Glutamatergic neuron (in vitro differentiated cells): ENCODE measurements around the gene RNF220. TPM values are rescaled to one million over a fixed set of nuclear protein-coding genes. Genes with fewer than 3 reads are reported as not detected.

ENCODE experiments used
- DNase-seq: peaks from one replicate; pipeline ENCODE4 v3.0.0; 2022
- H3K27ac Mint-ChIP-seq: one replicate; pipeline ENCODE4 v1.8.0; 2020; ENCODE audit warnings: mild to moderate bottlenecking, mixed read lengths, inconsistent platforms; ENCODE audit not compliant: unreplicated experiment
- H3K27me3 Mint-ChIP-seq: one replicate; pipeline ENCODE4 v1.8.0; 2020; ENCODE audit warnings: mild to moderate bottlenecking, moderate library complexity, mixed read lengths, inconsistent platforms; ENCODE audit not compliant: unreplicated experiment
- H3K36me3 Mint-ChIP-seq: one replicate; pipeline ENCODE4 v1.8.0; 2020; ENCODE audit warnings: mild to moderate bottlenecking, mixed read lengths, inconsistent platforms; ENCODE audit not compliant: unreplicated experiment
- H3K4me1 Mint-ChIP-seq: one replicate; pipeline ENCODE4 v1.8.0; 2020; ENCODE audit warnings: mild to moderate bottlenecking, low read depth, mixed read lengths, inconsistent platforms; ENCODE audit not compliant: unreplicated experiment
- H3K4me3 Mint-ChIP-seq: one replicate; pipeline ENCODE4 v1.8.0; 2020; ENCODE audit warnings: mild to moderate bottlenecking, mixed read lengths, inconsistent platforms; ENCODE audit not compliant: unreplicated experiment
- H3K9me3 Mint-ChIP-seq: one replicate; pipeline ENCODE4 v1.8.0; 2020; ENCODE audit warnings: mild to moderate bottlenecking, moderate library complexity, mixed read lengths, inconsistent platforms; ENCODE audit not compliant: unreplicated experiment
- total RNA-seq: library from RNA; stranded (reverse); fragmentation: NEBNext Ultra II Directional; extraction: Animal tissue kit (Norgen Biotek cat#: 25700); gene quantifications from one replicate; pipeline ENCODE4 v1.2.1, GENCODE V29; 2021; ENCODE audit not compliant: unreplicated experiment
- TF ChIP-seq, protein P1 (sequence below): fragments of 200-600 bp; sonication (generic); IDR thresholded peaks from one replicate; pipeline ENCODE4 v1.5.0; 2021; ENCODE audit not compliant: partially characterized antibody, unreplicated experiment

RNF220 gene
- total RNA-seq, 1 donor from 2014 or later, result 99.4 TPM

DNA sequence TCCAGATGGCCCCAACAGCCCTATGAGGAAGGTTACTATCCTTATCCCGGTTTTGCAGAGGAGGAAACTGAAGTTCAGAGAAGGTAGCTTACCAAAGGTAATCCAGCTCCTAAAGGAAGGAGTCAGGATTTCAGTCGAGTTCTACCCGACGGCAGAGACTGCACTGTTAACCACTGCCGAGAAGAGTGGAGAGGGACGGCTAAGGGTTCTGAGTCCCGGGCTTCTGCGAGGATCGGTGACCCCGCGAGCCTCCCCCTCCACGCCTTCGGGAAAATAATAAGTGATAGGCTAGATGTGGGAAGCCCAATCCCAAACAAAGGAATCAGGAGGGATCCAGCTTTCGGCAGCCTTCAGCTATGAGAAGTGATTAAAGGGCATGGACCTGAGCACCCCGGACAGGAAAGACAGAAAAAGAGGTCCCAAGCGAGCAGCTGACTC is 268.6 kb downstream of the RNF220 start:
- H3K9me3 Mint-ChIP-seq, result no peaks in the 10 kb centered on the region
- peaks cover 14% of the 10 kb centered on the region for H3K4me1 Mint-ChIP-seq
- peak overlapping the region; percentile 93 for H3K27ac Mint-ChIP-seq
- DNase-seq, result no peak
- peaks cover 2% of the 10 kb centered on the region for H3K27me3 Mint-ChIP-seq
- no peaks in the 10 kb centered on the region for H3K36me3 Mint-ChIP-seq
- TF ChIP-seq, protein P1, sequence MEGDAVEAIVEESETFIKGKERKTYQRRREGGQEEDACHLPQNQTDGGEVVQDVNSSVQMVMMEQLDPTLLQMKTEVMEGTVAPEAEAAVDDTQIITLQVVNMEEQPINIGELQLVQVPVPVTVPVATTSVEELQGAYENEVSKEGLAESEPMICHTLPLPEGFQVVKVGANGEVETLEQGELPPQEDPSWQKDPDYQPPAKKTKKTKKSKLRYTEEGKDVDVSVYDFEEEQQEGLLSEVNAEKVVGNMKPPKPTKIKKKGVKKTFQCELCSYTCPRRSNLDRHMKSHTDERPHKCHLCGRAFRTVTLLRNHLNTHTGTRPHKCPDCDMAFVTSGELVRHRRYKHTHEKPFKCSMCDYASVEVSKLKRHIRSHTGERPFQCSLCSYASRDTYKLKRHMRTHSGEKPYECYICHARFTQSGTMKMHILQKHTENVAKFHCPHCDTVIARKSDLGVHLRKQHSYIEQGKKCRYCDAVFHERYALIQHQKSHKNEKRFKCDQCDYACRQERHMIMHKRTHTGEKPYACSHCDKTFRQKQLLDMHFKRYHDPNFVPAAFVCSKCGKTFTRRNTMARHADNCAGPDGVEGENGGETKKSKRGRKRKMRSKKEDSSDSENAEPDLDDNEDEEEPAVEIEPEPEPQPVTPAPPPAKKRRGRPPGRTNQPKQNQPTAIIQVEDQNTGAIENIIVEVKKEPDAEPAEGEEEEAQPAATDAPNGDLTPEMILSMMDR, result no peak
- peak overlapping the region; percentile 93 for H3K4me3 Mint-ChIP-seq

DNA sequence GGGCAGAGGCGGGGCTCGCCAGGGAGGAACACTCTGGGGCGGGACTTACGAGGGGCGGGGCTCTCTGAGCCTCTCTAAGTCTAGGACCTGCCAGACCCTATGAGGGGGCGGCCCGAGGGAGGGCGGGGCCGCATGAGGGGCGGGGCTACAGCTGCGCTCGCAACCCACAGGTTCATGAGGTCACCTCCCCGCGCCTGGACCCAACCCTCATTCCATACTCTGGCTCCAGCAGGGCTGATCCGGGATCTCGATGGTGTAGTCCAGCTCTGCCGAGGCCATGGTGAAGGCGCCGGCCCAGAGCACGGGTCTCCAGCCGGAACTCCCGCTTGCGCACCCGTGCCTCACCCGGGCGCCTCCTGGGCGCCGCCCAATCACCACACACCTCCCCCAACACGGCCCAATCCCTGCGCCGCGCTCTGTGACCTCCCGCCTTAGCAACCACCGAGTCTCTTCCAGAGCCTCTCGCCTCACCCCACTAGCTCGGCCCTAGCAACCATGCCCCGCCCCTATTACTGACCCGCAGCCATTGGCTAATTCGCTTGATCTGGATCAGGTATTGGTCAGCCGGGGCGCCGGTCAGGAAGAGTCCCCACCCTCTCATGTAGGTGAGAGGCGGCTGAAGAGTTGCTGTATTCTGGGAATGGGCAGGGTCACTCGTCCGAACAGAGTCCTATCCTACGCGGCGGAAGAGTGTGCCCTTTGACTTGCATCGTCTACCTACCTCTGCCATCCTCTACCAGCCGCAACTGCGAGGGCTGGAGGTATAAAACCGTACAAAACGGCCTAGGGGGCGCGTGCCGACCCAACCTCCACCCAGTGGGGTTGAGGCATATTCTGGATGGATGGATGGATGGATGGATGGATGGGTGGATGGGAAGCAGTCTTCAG is 269.3 kb downstream of the RNF220 start, which contains the start of the genes ARMH1 and TMEM53:
TSS of gene ARMH1 (plus strand) at position 602 of the 888 bp plus-strand sequence. CDS start 14,984 bp downstream, outside the sequence.
TSS of gene TMEM53 (minus strand) at position 369 of the 888 bp plus-strand sequence. CDS start at position 279, 90 bp downstream.
- DNase-seq, result peak; percentile 98
- Mint-ChIP-seq H3K4me1 (peaks cover 14% of the 10 kb centered on the region), H3K36me3 (no peaks in the 10 kb centered on the region), H3K9me3 (no peaks in the 10 kb centered on the region), H3K27me3 (peaks cover 2% of the 10 kb centered on the region), H3K4me3 (peak within 1 kb of the TSS; percentile 93), H3K27ac (peak within 1 kb of the TSS; percentile 93)
- TF ChIP-seq, protein P1, result no peak

DNA sequence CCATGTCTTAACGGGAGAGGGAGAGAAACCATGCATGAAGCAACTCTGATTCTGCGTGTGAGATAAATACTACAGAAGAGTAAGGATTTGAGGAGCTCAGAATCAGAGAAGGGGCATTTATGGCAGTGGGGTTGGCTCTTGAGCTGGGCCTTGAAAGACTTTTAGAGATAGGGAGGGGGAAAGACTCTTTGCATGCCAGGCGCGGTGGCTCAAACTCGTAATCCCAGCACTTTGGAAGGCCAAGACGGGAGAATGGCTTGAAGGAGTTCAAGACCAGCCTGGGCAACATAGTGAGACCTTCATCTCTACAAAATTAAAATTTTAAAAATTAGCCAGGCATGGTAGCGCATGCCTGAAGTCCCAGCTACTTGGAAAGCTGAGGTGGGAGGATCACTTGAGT is 270.1 kb downstream of the RNF220 start:
- TF ChIP-seq, protein P1, result no peak
- H3K27me3 Mint-ChIP-seq, result peaks cover 2% of the 10 kb centered on the region
- DNase-seq, result no peak
- H3K27ac Mint-ChIP-seq, result no peak overlapping the region
- peak overlapping the region; percentile 93 for H3K4me3 Mint-ChIP-seq
- H3K36me3 Mint-ChIP-seq, result no peaks in the 10 kb centered on the region
- peaks cover 14% of the 10 kb centered on the region for H3K4me1 Mint-ChIP-seq
- H3K9me3 Mint-ChIP-seq, result no peaks in the 10 kb centered on the region

DNA sequence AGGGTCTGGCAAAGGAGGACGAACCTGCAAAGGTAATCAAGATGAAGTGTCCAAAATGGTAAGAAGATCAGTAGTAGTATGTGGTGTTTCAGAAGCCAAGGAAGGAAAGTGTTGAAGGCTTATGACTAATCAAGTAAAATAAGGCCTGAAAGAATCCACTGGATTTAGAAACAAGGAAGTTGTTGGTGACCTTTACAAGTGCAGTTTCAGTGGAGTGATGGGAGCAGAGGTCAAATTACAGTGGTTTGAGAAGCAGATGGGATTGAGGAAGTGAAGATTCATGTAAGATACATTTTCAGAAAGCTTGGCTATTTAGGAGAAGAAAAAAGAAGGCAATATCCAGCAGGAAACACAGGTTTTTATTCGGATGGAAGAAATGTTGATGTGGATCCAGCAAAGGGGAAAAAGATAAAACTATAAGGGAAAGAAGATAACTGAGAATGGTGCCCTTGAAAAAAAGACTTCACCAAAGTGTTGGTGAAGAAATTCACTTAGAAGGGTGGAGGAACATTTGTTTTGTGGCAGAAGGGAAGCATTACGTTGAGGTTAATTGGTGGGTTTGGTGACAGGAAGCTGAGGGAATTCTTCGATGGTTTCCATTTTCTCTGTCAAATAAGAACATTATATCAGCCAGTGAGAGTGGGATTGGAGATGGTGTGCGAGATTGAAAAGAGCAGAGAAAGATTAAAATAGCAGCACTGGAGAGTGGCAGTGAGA is 271.6 kb downstream of the RNF220 start:
- Mint-ChIP-seq H3K4me1 (peaks cover 12% of the 10 kb centered on the region), H3K4me3 (no peak overlapping the region), H3K27ac (no peak overlapping the region), H3K9me3 (no peaks in the 10 kb centered on the region), H3K36me3 (no peaks in the 10 kb centered on the region), H3K27me3 (peaks cover 2% of the 10 kb centered on the region)
- TF ChIP-seq, protein P1, result no peak
- DNase-seq, result no peak
